Endothelial cell of umbilical vein (primary cell): ENCODE measurements around the gene FKBP6.

Experiments used
- EZH2 ChIP-seq: IDR thresholded peaks from 2 replicates; pipeline ENCODE4 v1.6.1; 2012; ENCODE audit warnings: borderline replicate concordance, low read depth, mild to moderate bottlenecking, moderate library complexity, low read length, inconsistent platforms; ENCODE audit not compliant: severe bottlenecking
- FOS ChIP-seq: IDR thresholded peaks from 2 replicates; pipeline ENCODE4 v1.6.1; 2011; ENCODE audit warnings: mild to moderate bottlenecking, low read length, moderate library complexity, borderline replicate concordance; ENCODE audit not compliant: insufficient read depth
- GATA2 ChIP-seq: IDR thresholded peaks from 2 replicates; pipeline ENCODE4 v1.7.0; 2011; ENCODE audit warnings: low read depth, mild to moderate bottlenecking, moderate library complexity, mixed read lengths, low read length; ENCODE audit not compliant: insufficient read length, insufficient read depth
- JUN ChIP-seq: IDR thresholded peaks from 2 replicates; pipeline ENCODE4 v1.6.1; 2011; ENCODE audit warnings: borderline replicate concordance, low read depth; ENCODE audit not compliant: insufficient read length, insufficient read depth
- MYC ChIP-seq: IDR thresholded peaks from one replicate; pipeline ENCODE4 v1.6.1; 2011; ENCODE audit warnings: mild to moderate bottlenecking, low read depth, low read length
- POLR2A ChIP-seq: IDR thresholded peaks from 2 replicates; pipeline ENCODE4 v1.6.1; 2012; ENCODE audit warnings: low read depth, mild to moderate bottlenecking, control low read depth, low read length
- POLR2AphosphoS5 ChIP-seq: IDR thresholded peaks from 2 replicates; pipeline ENCODE4 v1.6.1; 2012; ENCODE audit warnings: low read depth, mild to moderate bottlenecking, control low read depth, low read length, moderate library complexity; ENCODE audit not compliant: insufficient read depth
- TF ChIP-seq, protein P1 (sequence below), 2 donors: IDR thresholded peaks; 1 replicate in 1 of 2; 2 replicates in 1 of 2; pipeline ENCODE4 v1.5.1; 2011; ENCODE audit warnings: low read length in 2 of 2, mild to moderate bottlenecking in 2 of 2, moderate library complexity in 2 of 2, control low read depth in 1 of 2, inconsistent platforms in 1 of 2, low read depth in 1 of 2; ENCODE audit not compliant: insufficient read depth in 1 of 2; ENCODE audit errors: extremely low read depth in 1 of 2
- TF ChIP-seq, protein P2 (sequence below): IDR thresholded peaks from 2 replicates; pipeline ENCODE4 v1.6.1; 2011; ENCODE audit not compliant: insufficient read depth, insufficient read length

DNA sequence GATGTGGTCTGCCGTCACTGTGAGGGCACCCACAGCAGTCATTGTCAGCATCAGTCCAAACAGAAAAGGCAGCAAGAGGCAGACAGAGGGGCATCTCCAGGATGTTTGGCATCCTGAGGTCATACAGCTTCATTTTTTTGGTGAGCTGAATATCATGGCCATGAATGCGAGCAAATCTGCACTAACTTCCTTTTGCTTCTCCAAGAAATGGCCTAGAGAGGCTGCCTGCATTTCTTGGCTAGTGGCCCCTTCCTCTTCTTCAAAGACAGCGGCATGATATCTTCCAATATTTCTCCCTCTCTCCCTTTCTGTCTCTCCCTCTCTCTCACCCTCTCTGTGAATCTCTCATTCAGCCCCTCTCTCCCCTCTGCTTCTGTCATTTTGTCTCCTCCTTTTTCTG, 24.8 kb downstream of the FKBP6 start:
- TF ChIP-seq, protein P1, sequence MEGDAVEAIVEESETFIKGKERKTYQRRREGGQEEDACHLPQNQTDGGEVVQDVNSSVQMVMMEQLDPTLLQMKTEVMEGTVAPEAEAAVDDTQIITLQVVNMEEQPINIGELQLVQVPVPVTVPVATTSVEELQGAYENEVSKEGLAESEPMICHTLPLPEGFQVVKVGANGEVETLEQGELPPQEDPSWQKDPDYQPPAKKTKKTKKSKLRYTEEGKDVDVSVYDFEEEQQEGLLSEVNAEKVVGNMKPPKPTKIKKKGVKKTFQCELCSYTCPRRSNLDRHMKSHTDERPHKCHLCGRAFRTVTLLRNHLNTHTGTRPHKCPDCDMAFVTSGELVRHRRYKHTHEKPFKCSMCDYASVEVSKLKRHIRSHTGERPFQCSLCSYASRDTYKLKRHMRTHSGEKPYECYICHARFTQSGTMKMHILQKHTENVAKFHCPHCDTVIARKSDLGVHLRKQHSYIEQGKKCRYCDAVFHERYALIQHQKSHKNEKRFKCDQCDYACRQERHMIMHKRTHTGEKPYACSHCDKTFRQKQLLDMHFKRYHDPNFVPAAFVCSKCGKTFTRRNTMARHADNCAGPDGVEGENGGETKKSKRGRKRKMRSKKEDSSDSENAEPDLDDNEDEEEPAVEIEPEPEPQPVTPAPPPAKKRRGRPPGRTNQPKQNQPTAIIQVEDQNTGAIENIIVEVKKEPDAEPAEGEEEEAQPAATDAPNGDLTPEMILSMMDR (IDR thresholded peaks at IDR 0.05; ENCODE audit: extremely low read depth in 1 of 2, insufficient read depth in 1 of 2, low read depth in 1 of 2, low read length in 2 of 2) = no peak
- no peak for TF ChIP-seq FOS
- no peak for TF ChIP-seq POLR2A
- TF ChIP-seq EZH2 = no peak
- no peak for TF ChIP-seq JUN
- TF ChIP-seq POLR2AphosphoS5 = no peak
- TF ChIP-seq, protein P2, sequence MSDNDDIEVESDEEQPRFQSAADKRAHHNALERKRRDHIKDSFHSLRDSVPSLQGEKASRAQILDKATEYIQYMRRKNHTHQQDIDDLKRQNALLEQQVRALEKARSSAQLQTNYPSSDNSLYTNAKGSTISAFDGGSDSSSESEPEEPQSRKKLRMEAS = no peak
- no peak for TF ChIP-seq MYC
- no peak for TF ChIP-seq GATA2
